GM20000 (cell line): Measurements from ENCODE around the gene C21orf91.

Experiments
- DNase-seq: peaks from one replicate; pipeline ENCODE4 v3.0.0; 2012; ENCODE audit warnings: low spot score
- TF ChIP-seq, protein P1 (sequence below): IDR thresholded peaks from 2 replicates; pipeline ENCODE4 v1.5.1; 2012; ENCODE audit warnings: mild to moderate bottlenecking, control low read depth; ENCODE audit errors: extremely low read depth, missing control alignments

Gene C21orf91

GRCh38 chr21:17797967-17798366, 21.2 kb downstream of the C21orf91 start:
- TF ChIP-seq, protein P1, sequence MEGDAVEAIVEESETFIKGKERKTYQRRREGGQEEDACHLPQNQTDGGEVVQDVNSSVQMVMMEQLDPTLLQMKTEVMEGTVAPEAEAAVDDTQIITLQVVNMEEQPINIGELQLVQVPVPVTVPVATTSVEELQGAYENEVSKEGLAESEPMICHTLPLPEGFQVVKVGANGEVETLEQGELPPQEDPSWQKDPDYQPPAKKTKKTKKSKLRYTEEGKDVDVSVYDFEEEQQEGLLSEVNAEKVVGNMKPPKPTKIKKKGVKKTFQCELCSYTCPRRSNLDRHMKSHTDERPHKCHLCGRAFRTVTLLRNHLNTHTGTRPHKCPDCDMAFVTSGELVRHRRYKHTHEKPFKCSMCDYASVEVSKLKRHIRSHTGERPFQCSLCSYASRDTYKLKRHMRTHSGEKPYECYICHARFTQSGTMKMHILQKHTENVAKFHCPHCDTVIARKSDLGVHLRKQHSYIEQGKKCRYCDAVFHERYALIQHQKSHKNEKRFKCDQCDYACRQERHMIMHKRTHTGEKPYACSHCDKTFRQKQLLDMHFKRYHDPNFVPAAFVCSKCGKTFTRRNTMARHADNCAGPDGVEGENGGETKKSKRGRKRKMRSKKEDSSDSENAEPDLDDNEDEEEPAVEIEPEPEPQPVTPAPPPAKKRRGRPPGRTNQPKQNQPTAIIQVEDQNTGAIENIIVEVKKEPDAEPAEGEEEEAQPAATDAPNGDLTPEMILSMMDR: no peak
- DNase-seq: no peak

DNA sequence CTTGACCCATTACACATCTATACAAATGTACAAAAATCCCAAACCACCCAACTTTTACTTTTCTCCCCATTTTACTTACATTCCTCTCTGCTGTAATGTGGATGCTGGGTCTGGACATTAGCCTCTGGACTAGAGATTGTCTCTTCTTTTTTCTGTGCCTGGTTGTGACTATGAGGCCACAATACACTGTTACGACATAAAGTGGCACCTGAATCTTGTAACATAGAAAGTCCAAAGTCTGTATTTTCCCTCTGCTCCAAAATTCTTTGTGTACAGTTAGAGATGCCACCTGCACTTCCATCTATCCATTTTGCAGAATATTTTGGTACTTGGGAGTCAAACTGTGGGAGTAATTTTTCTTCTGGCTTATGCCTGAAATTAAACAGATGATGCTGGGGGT, 22.7 kb downstream of the C21orf91 start:
- no peak for DNase-seq
- TF ChIP-seq, protein P1: no peak

DNA sequence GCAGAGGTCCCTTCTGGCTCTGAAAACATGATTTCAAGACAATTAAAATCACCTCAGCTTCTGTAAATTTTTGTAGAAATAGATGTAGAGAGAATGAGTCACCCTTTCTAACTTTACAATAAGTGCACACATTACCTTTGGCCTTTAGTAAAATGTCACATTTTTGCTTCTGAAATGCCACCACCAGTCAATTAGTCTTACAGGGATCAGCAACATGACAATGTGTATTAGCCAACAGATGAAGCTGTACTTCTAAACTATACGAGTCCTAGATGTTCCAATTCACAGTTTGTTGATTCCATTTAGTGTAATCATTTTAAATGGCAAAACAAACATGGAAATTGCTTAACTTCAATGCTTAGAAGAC, 23.1 kb downstream of the C21orf91 start:
- TF ChIP-seq, protein P1: no peak
- DNase-seq: no peak

DNA sequence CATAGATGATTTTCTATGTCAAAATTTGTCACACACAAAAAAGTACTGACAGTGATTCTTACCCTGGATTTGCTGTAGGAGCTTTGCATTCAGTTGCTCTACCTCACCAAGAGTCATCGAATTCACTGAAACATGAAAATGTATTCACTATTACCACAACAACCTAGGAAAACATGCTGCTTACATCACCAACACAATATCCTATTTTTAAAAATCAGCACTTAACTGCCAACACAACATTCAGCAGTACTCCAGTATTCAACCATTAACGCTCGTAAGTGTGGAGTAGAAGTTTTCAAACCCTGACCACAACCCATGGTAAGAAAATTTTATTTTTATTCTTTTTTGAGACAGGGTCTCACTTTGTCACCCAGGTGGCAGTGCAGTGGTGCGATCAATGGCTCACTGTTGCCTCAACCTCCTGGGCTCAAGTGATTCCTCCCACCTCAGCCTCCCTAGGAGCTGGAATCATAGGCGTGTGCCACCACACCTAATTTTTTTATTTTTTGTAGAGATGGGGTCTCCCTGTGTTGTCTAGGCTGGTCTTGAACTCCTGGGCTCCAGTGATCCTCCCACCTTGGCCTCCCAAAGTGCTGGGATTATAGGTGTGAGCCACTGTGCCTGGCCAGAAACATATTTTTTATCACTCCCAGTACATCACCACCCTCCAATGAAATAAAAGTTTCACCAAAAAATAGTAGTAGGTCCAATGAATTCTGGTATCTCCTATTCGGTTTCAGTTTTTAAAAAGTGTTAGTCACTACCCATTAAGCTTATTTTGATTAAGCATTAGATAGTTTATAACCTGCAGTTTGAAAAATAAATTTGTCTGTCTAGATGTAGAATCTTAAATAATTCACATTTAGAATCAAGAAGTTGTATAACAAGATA, 23.8 kb downstream of the C21orf91 start:
- TF ChIP-seq, protein P1: no peak
- no peak for DNase-seq

- TF ChIP-seq, protein P1: no peak
Observed at GRCh38 chr21:17794518-17795145, 24.5 kb downstream of the C21orf91 start.

GRCh38 chr21:17793246-17794123, 25.7 kb downstream of the C21orf91 start:
- TF ChIP-seq, protein P1: no peak
- DNase-seq: no peak

More at GRCh38 chr21:17794518-17795145, 24.5 kb downstream of the C21orf91 start:
- no peak for DNase-seq

DNA sequence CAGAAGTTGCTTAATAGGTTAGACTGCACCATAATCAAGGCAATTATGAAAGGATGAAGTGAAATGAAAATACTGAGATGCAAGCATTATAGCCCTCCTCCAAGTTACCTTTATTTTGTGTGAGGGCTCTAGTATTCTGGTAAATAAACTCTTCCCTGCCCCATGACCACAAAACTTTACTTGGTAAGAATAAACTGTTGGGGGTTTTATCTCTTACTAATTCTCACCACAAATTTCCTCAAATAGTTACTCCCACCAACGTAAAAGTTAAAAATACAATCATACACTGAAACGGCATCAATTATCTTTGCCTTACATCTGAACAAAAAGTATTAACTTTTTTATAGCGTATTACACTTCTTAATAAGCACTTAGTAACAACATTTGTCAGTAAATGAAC, 29.5 kb downstream of the C21orf91 start:
- no peak for DNase-seq
- TF ChIP-seq, protein P1: no peak
